Islet of Langerhans (tissue), 1 donor: Measurements from ENCODE around the gene TEAD4.

Experiments
- FAIRE-seq: peaks from one replicate; lab custom pipeline; 2011; peaks lifted over from hg19 to GRCh38; lab: Jason Lieb, UNC

Gene TEAD4

DNA sequence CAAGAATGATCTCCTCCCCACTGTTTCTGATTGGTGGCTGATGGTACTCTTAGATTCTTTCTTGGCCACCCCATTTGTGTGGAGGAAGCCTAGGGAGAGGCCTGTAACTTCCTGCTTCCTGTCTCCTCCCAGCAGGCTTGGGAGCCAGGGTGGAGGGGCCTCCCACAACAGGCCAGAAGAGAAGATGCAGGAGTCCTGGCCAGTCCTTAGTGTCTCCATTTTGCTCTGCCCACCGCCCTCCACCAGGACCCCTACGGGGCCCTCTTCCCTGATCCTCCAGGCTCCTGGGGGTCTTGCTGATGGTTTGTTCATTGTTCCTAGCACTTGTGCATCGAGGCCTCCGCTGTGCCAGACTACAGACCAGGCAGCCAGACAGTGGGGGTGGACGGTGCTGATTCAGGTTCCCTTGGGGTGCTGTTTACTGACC is 124.7 kb downstream of the TEAD4 start:
- FAIRE-seq: no peak

DNA sequence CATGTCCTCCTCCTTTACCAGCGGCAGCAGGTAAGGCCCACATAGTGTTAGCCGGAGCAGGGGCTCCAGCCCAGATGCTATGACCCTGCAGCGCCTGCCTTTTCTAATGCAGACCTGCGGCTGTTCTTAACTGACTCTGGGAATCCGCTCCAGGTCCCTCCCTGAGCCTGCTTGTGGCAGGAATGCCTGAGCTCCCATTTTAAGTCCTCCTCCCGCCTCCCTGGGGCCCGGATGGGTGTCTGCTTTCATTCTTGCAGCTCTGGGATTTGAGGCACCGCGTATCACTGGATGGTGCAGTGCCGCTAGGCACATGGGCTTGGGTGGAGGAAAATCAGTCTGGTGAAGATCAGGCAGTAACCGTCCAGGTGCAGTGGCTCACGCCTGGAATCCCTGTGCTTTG is 125.5 kb downstream of the TEAD4 start:
- no peak for FAIRE-seq

DNA sequence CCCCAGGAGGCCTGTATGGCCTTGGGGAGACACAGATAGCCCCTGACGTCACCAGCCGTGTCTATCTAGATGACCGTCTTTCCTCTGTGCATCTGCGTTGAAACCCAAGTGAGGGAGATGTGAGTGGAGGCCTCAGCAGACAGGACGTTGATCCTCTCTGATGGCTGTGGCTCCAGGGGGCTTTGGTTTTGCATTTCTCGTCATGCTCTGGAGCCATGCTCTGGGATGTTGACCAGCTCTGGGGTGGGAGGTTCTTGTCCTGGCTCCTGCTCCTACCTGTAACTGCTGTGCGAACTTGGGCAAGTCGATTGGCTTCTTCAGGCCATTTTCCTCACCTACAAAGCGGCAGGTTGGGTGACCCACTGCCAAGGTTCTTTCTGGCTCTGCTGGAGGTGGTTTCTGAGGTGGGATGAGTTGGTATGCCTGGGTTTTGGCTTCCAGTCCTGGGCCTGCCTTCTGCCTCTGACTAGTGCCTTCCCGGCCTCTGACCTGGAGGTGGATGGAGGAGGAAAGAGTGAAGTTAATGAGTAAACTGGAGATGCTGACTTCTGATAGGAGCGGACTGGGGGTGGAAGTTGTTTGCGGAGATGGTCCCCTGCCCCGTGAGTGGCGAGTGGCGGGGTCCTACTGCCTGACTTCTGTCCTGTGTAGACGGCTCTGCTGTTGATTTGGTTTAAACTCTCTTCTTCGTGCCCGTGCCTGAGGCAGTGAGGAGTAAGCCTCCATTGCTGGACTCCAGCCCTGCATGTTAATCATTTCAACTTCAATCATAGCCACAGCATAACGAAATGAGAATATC is 126.3 kb downstream of the TEAD4 start:
- no peak for FAIRE-seq

DNA sequence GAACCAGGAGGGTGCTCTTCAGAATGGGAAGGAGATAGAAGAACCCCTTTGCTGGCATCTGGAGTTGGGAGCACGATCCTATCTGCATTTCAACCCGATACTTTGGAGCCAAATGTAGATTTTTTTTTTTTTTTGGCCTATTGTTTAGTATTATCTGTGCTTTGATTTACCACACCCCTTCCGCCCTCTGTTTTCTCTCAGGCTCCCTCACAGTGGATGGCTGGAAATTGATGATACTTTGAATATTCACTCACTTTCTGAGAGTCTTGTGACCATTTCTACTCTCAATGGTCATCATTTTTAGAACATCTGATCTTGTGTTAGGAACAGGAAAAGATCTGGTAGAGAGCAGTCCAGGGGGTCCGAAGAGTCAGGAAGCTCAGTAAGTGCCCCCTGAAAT is 127.0 kb downstream of the TEAD4 start:
- FAIRE-seq: no peak

DNA sequence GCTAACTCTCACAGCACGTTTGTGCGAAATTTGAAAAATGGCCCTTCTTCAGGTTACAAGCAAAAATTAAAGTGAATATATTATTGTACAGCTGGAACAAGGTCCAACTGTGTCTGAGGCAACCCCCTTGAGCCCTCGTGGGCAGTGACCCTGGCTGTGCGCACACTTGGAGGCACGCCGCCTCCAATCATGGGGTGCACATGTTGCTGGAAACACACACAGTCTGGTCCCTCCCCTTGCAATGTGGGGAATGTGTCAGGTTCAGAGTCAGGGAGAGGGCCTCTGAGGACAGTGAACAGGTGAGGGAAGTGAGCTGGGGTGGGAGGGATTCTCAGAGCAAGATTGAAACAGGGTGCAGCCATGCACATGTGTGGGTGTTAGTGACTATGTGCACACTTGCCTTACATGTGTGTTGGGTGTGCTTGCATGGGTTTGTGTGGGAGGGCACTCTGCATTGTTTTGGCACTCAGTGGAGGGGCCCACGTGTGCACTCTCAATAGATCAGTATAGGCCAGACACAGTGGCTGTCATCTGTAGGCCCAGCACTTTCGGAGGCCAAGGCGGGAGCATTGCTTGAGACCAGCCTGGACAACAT is 127.6 kb downstream of the TEAD4 start:
- no peak for FAIRE-seq

DNA sequence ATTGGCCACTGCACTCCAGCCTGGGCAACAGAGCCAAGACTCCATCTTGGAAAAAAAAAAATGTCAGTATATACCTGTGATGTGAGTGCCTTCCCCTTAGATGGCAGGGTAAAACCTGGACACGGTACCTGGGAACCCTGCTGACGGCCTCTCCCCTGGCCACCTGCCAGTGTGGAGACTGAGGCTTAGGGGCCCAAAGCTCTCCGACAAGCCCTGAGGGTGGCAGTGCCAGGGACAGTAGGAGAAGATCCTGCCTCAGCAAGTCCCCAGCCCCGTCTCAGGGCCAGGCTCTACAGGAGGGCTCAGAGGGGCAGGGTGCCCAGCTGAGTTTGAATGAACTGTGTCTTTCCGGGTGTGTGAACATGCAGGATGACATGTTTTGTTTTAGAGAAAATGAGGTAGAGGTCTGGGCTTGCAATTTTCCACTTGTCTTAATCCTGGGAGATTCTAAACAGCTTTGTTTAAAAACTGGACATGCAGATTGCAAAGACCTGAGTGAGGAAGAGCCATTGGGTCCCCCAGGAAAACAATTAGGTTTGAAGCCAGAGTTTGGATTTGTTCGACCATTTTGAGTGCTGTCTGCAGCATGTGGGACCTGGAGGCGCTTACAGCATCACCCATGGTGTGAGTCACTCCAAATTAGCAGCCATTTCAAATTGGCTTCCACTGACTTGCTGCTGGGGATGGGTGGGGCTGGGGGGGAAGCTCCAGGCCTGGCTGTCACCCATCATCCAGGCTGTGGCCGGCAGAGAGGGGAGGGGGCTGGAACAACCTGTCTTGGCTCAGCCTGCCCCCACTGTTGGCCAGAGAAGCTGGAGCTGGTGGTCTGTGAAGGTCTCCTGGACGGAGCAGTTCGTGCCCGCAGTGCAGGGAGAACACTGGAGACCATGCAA is 128.8 kb downstream of the TEAD4 start:
- FAIRE-seq: no peak

DNA sequence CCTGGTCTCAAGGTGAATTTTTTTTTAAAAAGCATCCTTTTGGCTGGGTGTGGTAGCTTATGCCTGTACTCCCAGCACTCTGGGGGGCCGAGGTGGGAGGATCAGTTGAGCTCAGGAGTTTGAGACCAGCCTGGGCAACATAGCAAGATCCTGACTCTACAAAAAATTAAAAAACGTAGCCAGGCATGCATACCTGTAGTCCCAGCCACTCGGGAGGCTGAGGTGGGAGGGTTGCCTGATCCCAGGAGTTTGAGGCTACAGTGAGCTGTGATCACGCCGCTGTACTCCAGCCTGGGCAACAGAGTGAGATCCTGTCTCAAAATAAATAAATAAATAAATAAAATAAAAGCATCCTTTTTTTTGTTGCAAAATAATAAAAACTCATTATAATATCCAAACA is 130.4 kb downstream of the TEAD4 start:
- no peak for FAIRE-seq
